ENCODE results near the gene KCTD7.

DNA sequence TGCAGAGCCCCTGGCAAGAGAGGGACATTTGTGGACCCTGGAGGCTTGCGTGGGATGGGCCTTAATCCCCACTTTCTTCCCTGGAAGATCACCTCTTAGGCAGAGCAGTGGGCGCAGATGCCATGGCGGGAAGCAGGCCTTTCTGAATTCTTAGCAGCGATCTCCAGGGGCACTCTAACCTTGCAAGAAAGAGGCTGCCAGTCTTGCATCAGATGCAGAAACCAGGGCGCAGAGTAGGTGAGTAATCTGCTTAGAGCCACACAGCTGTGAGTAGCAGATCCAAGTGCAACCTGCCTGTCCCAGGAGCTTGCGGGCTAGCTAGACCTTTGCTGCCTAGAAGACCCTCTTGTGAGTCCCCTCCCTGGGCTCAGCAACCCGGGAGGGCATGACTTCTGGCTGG, 40.0 kb downstream of the KCTD7 start:
- TF ChIP-seq TCF7 (CRISPR knock-in tag; IDR thresholded peaks at IDR 0.05; ENCODE audit: low read depth) (no peak), CTCF (IDR thresholded peaks at IDR 0.05) (no peak), JUN (CRISPR knock-in tag; IDR thresholded peaks at IDR 0.05) (no peak)
